ENCODE measurements around the gene BPIFB2.
"Not testable (repeated sequence)": the region's sequence is repeated elsewhere in the genome, so short reads cannot be mapped to it uniquely, and the experiment has no call there.

The BPIFB2 gene, protein sequence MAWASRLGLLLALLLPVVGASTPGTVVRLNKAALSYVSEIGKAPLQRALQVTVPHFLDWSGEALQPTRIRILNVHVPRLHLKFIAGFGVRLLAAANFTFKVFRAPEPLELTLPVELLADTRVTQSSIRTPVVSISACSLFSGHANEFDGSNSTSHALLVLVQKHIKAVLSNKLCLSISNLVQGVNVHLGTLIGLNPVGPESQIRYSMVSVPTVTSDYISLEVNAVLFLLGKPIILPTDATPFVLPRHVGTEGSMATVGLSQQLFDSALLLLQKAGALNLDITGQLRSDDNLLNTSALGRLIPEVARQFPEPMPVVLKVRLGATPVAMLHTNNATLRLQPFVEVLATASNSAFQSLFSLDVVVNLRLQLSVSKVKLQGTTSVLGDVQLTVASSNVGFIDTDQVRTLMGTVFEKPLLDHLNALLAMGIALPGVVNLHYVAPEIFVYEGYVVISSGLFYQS

DNA sequence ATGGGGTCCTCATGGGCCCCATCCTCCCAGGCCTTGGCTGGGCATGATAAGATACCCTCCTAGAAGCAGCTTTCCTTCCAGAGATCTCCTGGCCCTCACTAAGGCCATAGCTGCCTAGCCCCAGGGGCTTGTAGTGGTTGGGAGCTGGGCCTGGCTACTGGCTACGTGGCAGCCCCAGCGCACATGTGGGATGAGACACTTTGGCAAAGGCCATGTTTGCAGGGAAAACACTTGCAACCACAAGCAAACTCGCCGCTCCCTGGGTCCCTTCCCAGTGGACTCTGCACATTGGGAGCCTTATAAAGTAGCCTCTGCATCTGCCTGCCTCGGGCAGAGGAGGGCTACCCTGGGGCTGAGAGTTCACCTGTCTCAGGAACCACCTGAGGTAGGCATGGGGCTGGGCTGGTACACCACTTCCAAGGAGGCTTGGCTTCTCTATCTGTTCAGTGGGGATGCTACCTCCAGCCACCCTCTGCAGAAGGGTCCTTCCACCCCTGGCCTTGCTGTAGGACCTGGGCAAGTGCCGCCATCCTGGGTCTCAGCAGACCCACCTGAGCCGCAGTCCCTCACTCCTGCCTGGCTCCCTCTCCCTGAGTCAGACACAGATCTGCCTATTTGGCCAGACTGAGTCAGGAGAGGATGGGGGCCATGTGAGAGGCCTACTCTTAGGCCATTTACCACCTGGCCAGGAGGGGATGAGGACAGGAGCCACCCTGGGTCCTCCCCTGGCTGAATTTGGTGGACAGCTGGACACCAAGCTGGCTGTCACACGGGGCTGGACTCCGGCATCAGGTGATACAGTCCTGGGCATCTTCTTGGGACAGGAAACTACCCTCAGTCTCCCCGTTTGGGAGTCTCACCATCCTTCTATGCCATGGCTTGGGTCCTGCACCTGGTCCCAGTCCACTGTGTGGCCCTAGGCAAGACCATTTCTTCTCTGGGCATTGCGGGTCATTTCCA is at the start of gene BPIFB2:
BPIFB2 (plus strand) TSS at position 329 of the 960 bp plus-strand sequence. CDS start 871 bp downstream, outside the sequence.
- DNase-seq (ENCODE audit: extremely low read depth, low read depth) = no peak
- TF ChIP-seq, protein P1, sequence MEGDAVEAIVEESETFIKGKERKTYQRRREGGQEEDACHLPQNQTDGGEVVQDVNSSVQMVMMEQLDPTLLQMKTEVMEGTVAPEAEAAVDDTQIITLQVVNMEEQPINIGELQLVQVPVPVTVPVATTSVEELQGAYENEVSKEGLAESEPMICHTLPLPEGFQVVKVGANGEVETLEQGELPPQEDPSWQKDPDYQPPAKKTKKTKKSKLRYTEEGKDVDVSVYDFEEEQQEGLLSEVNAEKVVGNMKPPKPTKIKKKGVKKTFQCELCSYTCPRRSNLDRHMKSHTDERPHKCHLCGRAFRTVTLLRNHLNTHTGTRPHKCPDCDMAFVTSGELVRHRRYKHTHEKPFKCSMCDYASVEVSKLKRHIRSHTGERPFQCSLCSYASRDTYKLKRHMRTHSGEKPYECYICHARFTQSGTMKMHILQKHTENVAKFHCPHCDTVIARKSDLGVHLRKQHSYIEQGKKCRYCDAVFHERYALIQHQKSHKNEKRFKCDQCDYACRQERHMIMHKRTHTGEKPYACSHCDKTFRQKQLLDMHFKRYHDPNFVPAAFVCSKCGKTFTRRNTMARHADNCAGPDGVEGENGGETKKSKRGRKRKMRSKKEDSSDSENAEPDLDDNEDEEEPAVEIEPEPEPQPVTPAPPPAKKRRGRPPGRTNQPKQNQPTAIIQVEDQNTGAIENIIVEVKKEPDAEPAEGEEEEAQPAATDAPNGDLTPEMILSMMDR (IDR thresholded peaks at IDR 0.05; ENCODE audit: low read depth, low read length) = no peak

DNA sequence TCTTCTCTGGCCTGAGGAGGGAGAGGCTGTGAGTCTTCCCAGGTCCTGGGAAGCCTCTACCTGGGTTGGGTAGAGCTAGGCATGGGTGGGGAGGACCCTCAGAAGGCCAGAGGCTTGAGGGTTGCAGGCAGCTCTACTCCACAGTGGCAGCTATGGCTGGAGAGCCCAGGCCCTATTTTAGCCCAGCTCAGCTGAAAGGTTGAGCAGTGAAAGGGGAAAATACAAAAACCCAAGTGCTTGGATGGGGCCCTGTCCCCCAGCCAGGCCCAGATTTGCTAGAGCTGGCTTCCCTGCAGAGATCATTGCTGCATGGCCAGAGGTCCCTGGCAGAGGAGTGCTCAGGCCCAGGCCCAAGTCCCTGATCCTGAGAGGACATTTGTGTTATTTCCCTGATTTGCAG is 48.9 kb upstream of the BPIFB2 start:
- DNase-seq (ENCODE audit: extremely low read depth, low read depth) = no peak
- TF ChIP-seq, protein P1 (IDR thresholded peaks at IDR 0.05; ENCODE audit: low read depth, low read length) = no peak

GRCh38 chr20:32959351-32960221 is 47.9 kb upstream of the BPIFB2 start:
- TF ChIP-seq, protein P1 (IDR thresholded peaks at IDR 0.05; ENCODE audit: low read depth, low read length) = no peak
- DNase-seq (ENCODE audit: extremely low read depth, low read depth) = no peak

GRCh38 chr20:32960222-32960518 is 47.3 kb upstream of the BPIFB2 start:
- DNase-seq (ENCODE audit: extremely low read depth, low read depth) = no peak
- TF ChIP-seq, protein P1 (IDR thresholded peaks at IDR 0.05; ENCODE audit: low read depth, low read length) = no peak

- TF ChIP-seq, protein P1 (IDR thresholded peaks at IDR 0.05; ENCODE audit: low read depth, low read length) = no peak
Observed at GRCh38 chr20:32960849-32961731, 46.4 kb upstream of the BPIFB2 start.

DNA sequence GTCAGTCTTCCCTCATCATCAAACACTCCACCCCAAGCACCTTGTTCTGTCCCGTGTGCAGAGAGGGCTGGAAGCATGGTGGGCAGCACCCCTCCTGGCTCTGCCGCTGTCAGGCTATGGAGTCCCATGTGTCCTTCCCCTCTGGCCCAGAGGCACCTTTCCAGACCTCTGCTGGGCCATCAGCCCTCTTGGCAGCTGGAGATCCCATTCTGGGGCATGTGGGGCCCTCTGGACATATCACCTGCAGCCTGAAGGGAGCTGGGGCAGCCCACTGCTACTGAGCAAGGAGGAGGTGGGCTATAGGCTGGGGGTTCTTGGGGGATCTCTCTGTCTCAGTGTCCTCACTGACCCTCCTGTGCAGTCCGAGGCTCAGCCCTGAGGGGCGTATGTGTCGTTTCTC is 45.5 kb upstream of the BPIFB2 start:
- TF ChIP-seq, protein P1 (IDR thresholded peaks at IDR 0.05; ENCODE audit: low read depth, low read length) = no peak
- no peak for DNase-seq (ENCODE audit: extremely low read depth, low read depth)

More at GRCh38 chr20:32960849-32961731, 46.4 kb upstream of the BPIFB2 start:
- DNase-seq (ENCODE audit: extremely low read depth, low read depth) = no peak

- DNase-seq (ENCODE audit: extremely low read depth, low read depth) = not testable (repeated sequence)
Observed at GRCh38 chr20:32962646-32963045, 44.9 kb upstream of the BPIFB2 start.

Measured in AG09319 (cell line).